Liver (tissue), 9 donors: ENCODE measurements around the gene OR56B1. TPM values are rescaled to one million over a fixed set of nuclear protein-coding genes. Genes with fewer than 3 reads are reported as not detected.
"Not testable (repeated sequence)": the region's sequence is repeated elsewhere in the genome, so short reads cannot be mapped to it uniquely, and the experiment has no call there.

Source experiments
- DNase-seq: peaks from one replicate; pipeline ENCODE4 v3.0.0-alpha.2; 2017; ENCODE audit warnings: low spot score
- H3K27ac ChIP-seq, 2 donors: one replicate each; pipeline ENCODE4 v1.7.0; 2013; ENCODE audit warnings: inconsistent platforms in 2 of 2, low read length in 2 of 2, control low read depth in 1 of 2, low read depth in 1 of 2, mild to moderate bottlenecking in 1 of 2
- H3K27me3 ChIP-seq, 4 donors: one replicate each; pipeline versions ENCODE4 v1.6.1 to v1.7.0; 2013; ENCODE audit warnings: low read length in 3 of 4, inconsistent platforms in 1 of 4, mild to moderate bottlenecking in 1 of 4, moderate library complexity in 1 of 4; ENCODE audit not compliant: control insufficient read depth in 4 of 4, insufficient read depth in 4 of 4
- H3K36me3 ChIP-seq, 4 donors: one replicate each; pipeline versions ENCODE4 v1.6.1 to v1.7.0; 2013; ENCODE audit warnings: low read length in 3 of 4, mild to moderate bottlenecking in 3 of 4, low read depth in 1 of 4, moderate library complexity in 1 of 4; ENCODE audit not compliant: control insufficient read depth in 4 of 4, insufficient read depth in 3 of 4
- H3K4me1 ChIP-seq, 4 donors: one replicate each; pipeline versions ENCODE4 v1.6.1 to v1.7.0; 2013; ENCODE audit warnings: low read length in 3 of 4, mild to moderate bottlenecking in 3 of 4, moderate library complexity in 1 of 4; ENCODE audit not compliant: control insufficient read depth in 4 of 4, insufficient read depth in 4 of 4
- H3K4me3 ChIP-seq, 3 donors: one replicate each; pipeline versions ENCODE4 v1.6.1 to v1.7.0; 2013; ENCODE audit warnings: low read length in 3 of 3, control low read depth in 1 of 3, low read depth in 1 of 3, mild to moderate bottlenecking in 1 of 3
- H3K9ac ChIP-seq, 2 donors: one replicate each; pipeline ENCODE4 v1.7.0; 2013; ENCODE audit warnings: low read length in 2 of 2, mild to moderate bottlenecking in 2 of 2, moderate library complexity in 2 of 2, control low read depth in 1 of 2, low read depth in 1 of 2
- H3K9me3 ChIP-seq, 4 donors: one replicate each; pipeline versions ENCODE4 v1.6.1 to v1.7.0; 2013; ENCODE audit warnings: low read length in 3 of 4; ENCODE audit not compliant: control insufficient read depth in 4 of 4
- EGR1 ChIP-seq, 2 donors: IDR thresholded peaks; 2 replicates each; pipeline ENCODE4 v1.6.1; 2016 to 2018; ENCODE audit warnings: antibody characterized with exemption in 2 of 2, low read depth in 2 of 2
- FOXA1 ChIP-seq: IDR thresholded peaks from 2 replicates; pipeline ENCODE4 v1.6.1; 2016; ENCODE audit warnings: antibody characterized with exemption
- FOXA2 ChIP-seq: IDR thresholded peaks from 2 replicates; pipeline ENCODE4 v1.6.1; 2016; ENCODE audit warnings: antibody characterized with exemption
- GABPA ChIP-seq, 2 donors: IDR thresholded peaks in 1 of 2; conservative IDR thresholded peaks in 1 of 2; 2 replicates each; pipeline ENCODE4 v1.6.1; 2016; ENCODE audit warnings: antibody characterized with exemption in 2 of 2, mild to moderate bottlenecking in 1 of 2, moderate library complexity in 1 of 2
- HNF4A ChIP-seq, 2 donors: conservative IDR thresholded peaks; 2 replicates each; pipeline ENCODE4 v1.6.1; 2016; ENCODE audit warnings: antibody characterized with exemption in 2 of 2, mild to moderate bottlenecking in 2 of 2
- JUND ChIP-seq, 2 donors: IDR thresholded peaks; 2 replicates each; pipeline ENCODE4 v1.6.1; 2016; ENCODE audit warnings: antibody characterized with exemption in 2 of 2
- NR2F2 ChIP-seq: IDR thresholded peaks from 2 replicates; pipeline ENCODE4 v1.6.1; 2016; ENCODE audit warnings: antibody characterized with exemption
- RAD21 ChIP-seq, 2 donors: IDR thresholded peaks; 2 replicates each; pipeline ENCODE4 v1.6.1; 2016; ENCODE audit warnings: antibody characterized with exemption in 2 of 2, mild to moderate bottlenecking in 2 of 2
- RXRA ChIP-seq, 2 donors: IDR thresholded peaks; 2 replicates each; pipeline ENCODE4 v1.6.1; 2017 to 2018; ENCODE audit warnings: antibody characterized with exemption in 2 of 2, mild to moderate bottlenecking in 1 of 2
- SP1 ChIP-seq: IDR thresholded peaks from 2 replicates; pipeline ENCODE4 v1.6.1; 2018; ENCODE audit warnings: antibody characterized with exemption, mild to moderate bottlenecking
- TAF1 ChIP-seq: conservative IDR thresholded peaks from 2 replicates; pipeline ENCODE4 v1.6.1; 2016; ENCODE audit warnings: antibody characterized with exemption, mild to moderate bottlenecking
- YY1 ChIP-seq: IDR thresholded peaks from 2 replicates; pipeline ENCODE4 v1.6.1; 2016; ENCODE audit warnings: antibody characterized with exemption, mild to moderate bottlenecking
- WGBS: extraction: QIAGEN DNeasy Blood & Tissue Kit; methylation state at CpG from one replicate; pipeline ENCODE4 v1.1.7; 2013; 5-methylcytosine and 5-hydroxymethylcytosine counted together
- polyA plus RNA-seq, 2 donors: library from polyadenylated mRNA; stranded (reverse) in 1 of 2; unstranded in 1 of 2; fragments of 200-250 nt in 1 of 2; fragments of >200 nt in 1 of 2; fragmentation: Nextera tagmentation in 1 of 2; extraction: Ambion mirVana in 1 of 2; gene quantifications; one replicate each; pipeline versions ENCODE4 v1.2.1 to v1.2.3, GENCODE V29; 2013 to 2015
- total RNA-seq, 2 donors: library from RNA; depleted of rRNA; stranded (reverse); fragments of >200 nt; gene quantifications; one replicate each; pipeline ENCODE4 v1.2.3, GENCODE V29; 2014
- TF ChIP-seq, protein P1 (sequence below): IDR thresholded peaks from 2 replicates; pipeline ENCODE4 v1.6.1; 2016; ENCODE audit warnings: antibody characterized with exemption
- TF ChIP-seq, protein P2 (sequence below): IDR thresholded peaks from 2 replicates; pipeline ENCODE4 v1.6.1; 2016; ENCODE audit warnings: antibody characterized with exemption
- TF ChIP-seq, protein P3 (sequence below): IDR thresholded peaks from 2 replicates; pipeline ENCODE4 v1.6.1; 2016; ENCODE audit warnings: antibody characterized with exemption, mild to moderate bottlenecking
- TF ChIP-seq, protein P4 (sequence below): fragments of 150-350 bp; IDR thresholded peaks from 2 replicates; pipeline ENCODE4 v1.5.1; 2017; ENCODE audit warnings: improper control_type of control experiment, low read depth, low read length; ENCODE audit not compliant: missing input control
- donor health status: healthy.
- donor health status: healthy.
- donor health status: healthy.
- donor health status: healthy.
- donor health status: healthy.

The OR56B1 gene
- total and polyA plus RNA-seq, 4 donors: not detected

DNA sequence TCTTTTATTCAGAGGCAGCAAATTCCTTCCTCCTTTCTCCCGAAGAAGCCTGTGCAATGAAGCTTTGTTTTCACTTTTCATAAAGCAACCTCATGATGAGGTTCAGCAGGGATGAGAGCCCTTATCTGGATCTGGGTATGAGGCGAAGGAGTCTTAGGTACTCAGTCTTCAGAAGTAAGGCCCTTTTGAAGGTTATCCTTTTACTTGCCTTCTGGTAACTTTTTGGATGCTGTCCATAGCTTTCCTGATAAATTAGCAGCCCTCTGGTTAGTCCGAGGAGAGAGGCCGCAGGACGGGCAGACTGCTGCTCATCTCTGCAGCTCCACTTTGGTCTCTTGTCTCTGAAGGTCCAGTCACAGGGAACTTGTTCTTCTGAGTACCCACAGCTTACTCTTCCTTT lies 45.5 kb upstream of the OR56B1 start:
- TF ChIP-seq, protein P1, sequence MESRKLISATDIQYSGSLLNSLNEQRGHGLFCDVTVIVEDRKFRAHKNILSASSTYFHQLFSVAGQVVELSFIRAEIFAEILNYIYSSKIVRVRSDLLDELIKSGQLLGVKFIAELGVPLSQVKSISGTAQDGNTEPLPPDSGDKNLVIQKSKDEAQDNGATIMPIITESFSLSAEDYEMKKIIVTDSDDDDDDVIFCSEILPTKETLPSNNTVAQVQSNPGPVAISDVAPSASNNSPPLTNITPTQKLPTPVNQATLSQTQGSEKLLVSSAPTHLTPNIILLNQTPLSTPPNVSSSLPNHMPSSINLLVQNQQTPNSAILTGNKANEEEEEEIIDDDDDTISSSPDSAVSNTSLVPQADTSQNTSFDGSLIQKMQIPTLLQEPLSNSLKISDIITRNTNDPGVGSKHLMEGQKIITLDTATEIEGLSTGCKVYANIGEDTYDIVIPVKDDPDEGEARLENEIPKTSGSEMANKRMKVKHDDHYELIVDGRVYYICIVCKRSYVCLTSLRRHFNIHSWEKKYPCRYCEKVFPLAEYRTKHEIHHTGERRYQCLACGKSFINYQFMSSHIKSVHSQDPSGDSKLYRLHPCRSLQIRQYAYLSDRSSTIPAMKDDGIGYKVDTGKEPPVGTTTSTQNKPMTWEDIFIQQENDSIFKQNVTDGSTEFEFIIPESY: no peak
- TF ChIP-seq, protein P2, sequence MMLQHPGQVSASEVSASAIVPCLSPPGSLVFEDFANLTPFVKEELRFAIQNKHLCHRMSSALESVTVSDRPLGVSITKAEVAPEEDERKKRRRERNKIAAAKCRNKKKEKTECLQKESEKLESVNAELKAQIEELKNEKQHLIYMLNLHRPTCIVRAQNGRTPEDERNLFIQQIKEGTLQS: no peak
- TF ChIP-seq, protein P3, sequence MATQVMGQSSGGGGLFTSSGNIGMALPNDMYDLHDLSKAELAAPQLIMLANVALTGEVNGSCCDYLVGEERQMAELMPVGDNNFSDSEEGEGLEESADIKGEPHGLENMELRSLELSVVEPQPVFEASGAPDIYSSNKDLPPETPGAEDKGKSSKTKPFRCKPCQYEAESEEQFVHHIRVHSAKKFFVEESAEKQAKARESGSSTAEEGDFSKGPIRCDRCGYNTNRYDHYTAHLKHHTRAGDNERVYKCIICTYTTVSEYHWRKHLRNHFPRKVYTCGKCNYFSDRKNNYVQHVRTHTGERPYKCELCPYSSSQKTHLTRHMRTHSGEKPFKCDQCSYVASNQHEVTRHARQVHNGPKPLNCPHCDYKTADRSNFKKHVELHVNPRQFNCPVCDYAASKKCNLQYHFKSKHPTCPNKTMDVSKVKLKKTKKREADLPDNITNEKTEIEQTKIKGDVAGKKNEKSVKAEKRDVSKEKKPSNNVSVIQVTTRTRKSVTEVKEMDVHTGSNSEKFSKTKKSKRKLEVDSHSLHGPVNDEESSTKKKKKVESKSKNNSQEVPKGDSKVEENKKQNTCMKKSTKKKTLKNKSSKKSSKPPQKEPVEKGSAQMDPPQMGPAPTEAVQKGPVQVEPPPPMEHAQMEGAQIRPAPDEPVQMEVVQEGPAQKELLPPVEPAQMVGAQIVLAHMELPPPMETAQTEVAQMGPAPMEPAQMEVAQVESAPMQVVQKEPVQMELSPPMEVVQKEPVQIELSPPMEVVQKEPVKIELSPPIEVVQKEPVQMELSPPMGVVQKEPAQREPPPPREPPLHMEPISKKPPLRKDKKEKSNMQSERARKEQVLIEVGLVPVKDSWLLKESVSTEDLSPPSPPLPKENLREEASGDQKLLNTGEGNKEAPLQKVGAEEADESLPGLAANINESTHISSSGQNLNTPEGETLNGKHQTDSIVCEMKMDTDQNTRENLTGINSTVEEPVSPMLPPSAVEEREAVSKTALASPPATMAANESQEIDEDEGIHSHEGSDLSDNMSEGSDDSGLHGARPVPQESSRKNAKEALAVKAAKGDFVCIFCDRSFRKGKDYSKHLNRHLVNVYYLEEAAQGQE: no peak
- TF ChIP-seq JUND (IDR thresholded peaks at IDR 0.05) (no peak), YY1 (no peak), HNF4A (conservative IDR thresholded peaks at IDR 0.05) (no peak), TAF1 (no peak), RXRA (IDR thresholded peaks at IDR 0.05) (no peak), FOXA2 (no peak), NR2F2 (no peak), RAD21 (IDR thresholded peaks at IDR 0.05) (no peak), SP1 (no peak), EGR1 (IDR thresholded peaks at IDR 0.05; ENCODE audit: low read depth in 2 of 2) (no peak), FOXA1 (no peak), GABPA (IDR thresholded peaks at IDR 0.05 in 1 of 2, conservative IDR thresholded peaks at IDR 0.05 in 1 of 2) (no peak)
- TF ChIP-seq, protein P4, sequence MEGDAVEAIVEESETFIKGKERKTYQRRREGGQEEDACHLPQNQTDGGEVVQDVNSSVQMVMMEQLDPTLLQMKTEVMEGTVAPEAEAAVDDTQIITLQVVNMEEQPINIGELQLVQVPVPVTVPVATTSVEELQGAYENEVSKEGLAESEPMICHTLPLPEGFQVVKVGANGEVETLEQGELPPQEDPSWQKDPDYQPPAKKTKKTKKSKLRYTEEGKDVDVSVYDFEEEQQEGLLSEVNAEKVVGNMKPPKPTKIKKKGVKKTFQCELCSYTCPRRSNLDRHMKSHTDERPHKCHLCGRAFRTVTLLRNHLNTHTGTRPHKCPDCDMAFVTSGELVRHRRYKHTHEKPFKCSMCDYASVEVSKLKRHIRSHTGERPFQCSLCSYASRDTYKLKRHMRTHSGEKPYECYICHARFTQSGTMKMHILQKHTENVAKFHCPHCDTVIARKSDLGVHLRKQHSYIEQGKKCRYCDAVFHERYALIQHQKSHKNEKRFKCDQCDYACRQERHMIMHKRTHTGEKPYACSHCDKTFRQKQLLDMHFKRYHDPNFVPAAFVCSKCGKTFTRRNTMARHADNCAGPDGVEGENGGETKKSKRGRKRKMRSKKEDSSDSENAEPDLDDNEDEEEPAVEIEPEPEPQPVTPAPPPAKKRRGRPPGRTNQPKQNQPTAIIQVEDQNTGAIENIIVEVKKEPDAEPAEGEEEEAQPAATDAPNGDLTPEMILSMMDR: no peak
- H3K27ac ChIP-seq: peak overlapping the region; percentile 71 to 76
- H3K4me3 ChIP-seq: peak overlapping the region in 2 of 3 donors; percentile 30 to 39
- no peaks in the 10 kb centered on the region for H3K27me3 ChIP-seq
- H3K9me3 ChIP-seq: no peaks in the 10 kb centered on the region
- H3K9ac ChIP-seq: peak overlapping the region in 1 of 2 donors; percentile 8
- 52% methylated on average over 5 of the region's 5 CpGs for WGBS
- H3K36me3 ChIP-seq: no peaks in the 10 kb centered on the region
- peaks cover 0 to 6% (median 2%) of the 10 kb centered on the region in 4 donors for H3K4me1 ChIP-seq
- no peak for DNase-seq

DNA sequence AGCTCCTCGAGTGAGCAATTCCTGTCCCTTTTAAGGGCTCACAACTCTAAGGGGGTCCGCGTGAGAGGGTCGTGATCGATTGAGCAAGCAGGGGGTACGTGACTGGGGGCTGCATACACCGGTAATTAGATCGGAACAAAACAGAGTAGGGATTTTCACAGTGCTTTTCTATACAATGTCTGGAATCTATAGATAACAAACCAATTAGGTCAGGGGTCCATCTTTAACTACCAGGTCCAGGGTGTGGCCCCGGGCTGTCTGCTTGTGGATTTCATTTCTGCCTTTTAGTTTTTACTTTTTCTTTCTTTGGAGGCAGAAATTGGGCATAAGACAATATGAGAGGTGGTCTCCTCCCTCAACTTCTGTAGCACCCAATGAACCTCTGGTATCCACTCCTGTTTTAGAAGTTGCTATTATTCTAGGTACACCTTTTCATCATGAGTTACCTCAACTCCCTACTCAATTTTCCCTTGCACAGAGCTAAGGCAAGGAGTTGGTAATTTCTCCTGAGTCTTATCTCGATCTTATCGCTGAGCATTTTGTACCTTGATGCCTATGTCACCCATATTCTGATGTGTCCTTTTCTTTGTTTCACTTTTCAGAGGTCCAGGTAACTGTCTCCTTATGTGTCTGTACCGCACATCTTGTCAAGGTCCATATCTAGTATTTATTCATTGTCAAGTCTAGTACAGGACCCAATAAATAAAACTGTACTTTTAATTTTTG lies 44.8 kb upstream of the OR56B1 start:
- not testable (repeated sequence) for H3K36me3 ChIP-seq, H3K9me3 ChIP-seq, H3K9ac ChIP-seq, H3K4me1 ChIP-seq, H3K27me3 ChIP-seq, DNase-seq
- WGBS: 69% methylated on average over 12 of the region's 12 CpGs
- H3K4me3 ChIP-seq: peak overlapping the region in 1 of 3 donors; percentile 30
- H3K27ac ChIP-seq: peak overlapping the region in 1 of 2 donors; percentile 76
